GM12875 (cell line): Measurements from ENCODE around the gene CTNNB1.

ENCODE experiments used
- H3K4me3 ChIP-seq: one replicate; pipeline ENCODE4 v1.5.1; 2011; ENCODE audit warnings: low read depth, low read length, control low read depth
- TF ChIP-seq, protein P1 (sequence below): IDR thresholded peaks from 2 replicates; pipeline ENCODE4 v1.5.1; 2011; ENCODE audit warnings: low read depth, mild to moderate bottlenecking, control low read depth, inconsistent platforms, low read length, moderate library complexity, borderline replicate concordance; ENCODE audit not compliant: insufficient read depth

CTNNB1 gene

DNA sequence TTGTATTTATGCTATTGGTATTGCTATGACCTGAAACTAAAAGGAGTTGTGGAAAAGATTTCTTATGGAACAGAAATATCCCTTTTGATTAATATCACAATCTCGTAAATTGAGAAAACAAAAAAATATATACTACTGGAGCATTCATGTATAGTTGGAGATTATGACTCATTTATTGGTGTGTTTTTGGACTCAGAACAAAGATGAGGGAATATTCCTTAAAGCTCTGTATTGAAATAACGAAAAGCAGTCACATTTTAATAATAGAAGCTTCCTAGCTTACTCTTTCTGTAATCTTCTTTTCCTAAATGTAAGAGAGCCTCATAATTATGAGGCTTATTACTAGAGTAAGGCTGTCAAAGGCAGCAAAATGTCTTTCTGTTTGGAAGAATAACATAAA is 14.3 kb downstream of the CTNNB1 start:
- no peak overlapping the region for H3K4me3 ChIP-seq
- TF ChIP-seq, protein P1, sequence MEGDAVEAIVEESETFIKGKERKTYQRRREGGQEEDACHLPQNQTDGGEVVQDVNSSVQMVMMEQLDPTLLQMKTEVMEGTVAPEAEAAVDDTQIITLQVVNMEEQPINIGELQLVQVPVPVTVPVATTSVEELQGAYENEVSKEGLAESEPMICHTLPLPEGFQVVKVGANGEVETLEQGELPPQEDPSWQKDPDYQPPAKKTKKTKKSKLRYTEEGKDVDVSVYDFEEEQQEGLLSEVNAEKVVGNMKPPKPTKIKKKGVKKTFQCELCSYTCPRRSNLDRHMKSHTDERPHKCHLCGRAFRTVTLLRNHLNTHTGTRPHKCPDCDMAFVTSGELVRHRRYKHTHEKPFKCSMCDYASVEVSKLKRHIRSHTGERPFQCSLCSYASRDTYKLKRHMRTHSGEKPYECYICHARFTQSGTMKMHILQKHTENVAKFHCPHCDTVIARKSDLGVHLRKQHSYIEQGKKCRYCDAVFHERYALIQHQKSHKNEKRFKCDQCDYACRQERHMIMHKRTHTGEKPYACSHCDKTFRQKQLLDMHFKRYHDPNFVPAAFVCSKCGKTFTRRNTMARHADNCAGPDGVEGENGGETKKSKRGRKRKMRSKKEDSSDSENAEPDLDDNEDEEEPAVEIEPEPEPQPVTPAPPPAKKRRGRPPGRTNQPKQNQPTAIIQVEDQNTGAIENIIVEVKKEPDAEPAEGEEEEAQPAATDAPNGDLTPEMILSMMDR: no peak

DNA sequence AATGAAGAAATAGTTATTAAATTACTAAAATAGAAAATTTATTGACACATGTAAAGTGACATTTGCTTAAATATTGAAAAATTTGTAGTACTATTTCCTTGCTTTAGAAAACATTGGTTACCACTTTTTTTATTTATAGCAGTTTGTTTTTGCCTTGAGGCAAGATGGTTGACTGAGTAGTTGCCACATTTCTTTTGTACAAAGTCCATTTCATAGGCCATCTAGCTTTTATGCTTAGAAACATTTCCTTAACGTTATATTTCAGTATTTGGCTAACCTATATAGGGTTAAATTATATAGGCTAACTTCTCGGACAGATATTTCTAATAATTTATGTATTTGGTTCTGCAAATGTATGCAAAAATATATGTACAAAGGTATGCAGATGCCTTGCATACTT is 17.1 kb downstream of the CTNNB1 start:
- TF ChIP-seq, protein P1: no peak

DNA sequence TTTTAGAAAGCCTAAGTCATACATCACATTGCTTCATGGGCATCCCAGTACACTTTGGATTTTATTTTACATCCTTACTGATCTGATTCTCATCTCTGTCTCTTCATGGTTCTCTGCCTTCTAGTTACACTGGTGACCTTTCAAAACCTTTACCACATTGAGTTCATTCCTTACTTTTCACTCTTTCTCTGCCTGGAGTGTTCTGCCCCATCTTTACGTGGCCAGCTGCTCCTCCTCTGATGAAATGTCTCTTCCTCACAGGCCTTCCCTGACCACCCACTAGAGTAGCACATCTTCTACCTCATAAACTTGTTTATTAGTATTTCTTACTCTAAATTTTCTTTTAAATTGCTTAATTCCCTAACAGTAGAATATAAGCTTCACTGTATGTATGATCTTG is 17.7 kb downstream of the CTNNB1 start:
- H3K4me3 ChIP-seq: no peak overlapping the region
- TF ChIP-seq, protein P1: no peak

More for the DNA sequence above, 17.1 kb downstream of the CTNNB1 start:
- no peak overlapping the region for H3K4me3 ChIP-seq

DNA sequence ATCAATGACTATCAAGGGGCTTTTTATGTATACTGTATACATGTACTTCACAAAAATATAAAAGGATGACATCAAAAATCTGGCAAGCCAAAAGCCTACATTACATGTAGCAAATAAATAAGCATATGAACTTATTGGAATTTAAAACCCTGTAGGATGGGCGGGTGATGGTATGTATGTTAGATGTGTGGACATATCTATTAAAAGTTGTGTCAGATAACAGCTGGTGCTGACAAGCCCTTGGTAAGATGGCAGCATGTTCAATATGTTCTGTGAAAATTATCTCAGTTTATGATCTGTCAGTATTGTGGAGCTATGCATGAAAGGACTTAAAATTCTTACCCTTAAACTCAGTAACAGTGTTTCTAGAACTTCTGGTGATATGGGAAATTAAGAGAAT is 20.1 kb downstream of the CTNNB1 start:
- TF ChIP-seq, protein P1: no peak
- H3K4me3 ChIP-seq: no peak overlapping the region

DNA sequence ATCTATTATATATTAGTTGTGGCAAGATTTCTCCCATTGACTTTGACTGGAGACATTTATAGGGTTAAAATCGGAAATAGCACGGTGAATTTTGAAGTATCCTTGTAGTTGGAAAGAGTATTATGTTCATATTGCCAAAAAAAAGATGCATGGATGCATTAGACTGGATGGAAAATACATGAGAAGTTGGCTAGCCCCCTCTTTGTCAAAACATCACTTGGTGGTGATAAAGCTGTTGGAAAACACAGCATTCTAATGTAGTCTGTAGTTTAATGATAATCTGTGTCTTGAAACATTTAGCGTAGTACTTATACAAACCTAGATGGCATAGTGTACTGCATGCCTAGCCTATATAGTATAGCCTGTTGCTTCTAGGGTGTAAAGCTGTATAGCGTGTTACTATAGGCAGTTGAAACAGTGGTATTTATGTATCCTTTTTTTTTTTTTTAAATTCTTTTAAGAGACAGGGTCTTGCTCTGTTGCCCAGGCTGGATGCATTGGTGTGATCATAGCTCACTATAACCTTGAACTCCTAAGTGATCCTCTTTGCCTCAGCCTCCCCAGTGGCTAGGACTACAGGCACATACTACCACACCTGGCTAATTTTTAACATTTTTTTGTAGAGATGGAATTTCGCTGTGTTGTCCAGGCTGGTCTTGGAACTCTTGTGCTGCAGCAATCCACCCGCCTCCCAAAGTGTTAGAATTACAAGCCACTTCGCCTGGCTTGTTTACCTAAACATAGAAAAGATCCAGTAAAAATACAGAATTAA is 21.8 kb downstream of the CTNNB1 start:
- H3K4me3 ChIP-seq: no peak overlapping the region
- TF ChIP-seq, protein P1: no peak

DNA sequence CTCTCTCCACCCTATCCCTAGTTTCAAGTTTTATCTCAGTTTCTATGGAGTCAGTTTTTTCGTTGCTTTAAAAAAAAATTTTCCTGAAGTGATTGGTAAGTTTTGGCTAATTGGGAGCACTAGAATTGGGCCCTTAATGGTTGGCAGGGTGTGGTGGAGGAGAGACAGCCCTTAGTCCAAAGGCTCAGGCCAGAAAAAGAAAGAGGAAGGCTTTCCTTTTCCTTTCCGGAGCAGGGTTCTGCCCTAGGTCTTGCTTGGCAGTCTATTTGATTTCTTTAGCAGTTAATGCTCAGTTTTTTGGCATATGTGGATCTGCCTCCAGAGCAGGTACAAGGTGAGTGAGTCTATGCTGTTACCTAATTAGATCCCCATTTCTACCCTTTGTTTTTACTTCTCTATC is 22.7 kb downstream of the CTNNB1 start:
- TF ChIP-seq, protein P1: no peak
- H3K4me3 ChIP-seq: no peak overlapping the region

DNA sequence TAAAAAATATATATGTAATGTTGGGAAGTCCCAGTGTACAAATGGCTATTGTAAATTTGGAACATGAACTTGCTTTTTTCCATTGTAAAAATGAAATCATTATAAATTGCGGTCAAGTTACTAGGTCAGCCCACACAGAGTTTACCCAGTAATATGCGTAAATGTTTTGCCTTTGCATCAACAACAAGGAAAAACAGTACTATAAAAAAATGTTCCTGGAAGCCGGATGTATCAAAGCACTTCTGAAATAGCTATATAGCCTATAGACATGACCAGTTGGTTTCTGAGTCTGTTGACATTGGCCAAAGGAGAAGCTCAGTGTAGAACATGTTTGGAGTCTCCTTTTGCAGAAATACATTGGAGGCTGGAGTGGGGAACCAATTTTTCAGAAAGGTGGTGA is 23.2 kb downstream of the CTNNB1 start:
- TF ChIP-seq, protein P1: no peak

More for the DNA sequence above, 23.2 kb downstream of the CTNNB1 start:
- no peak overlapping the region for H3K4me3 ChIP-seq
